Heart left ventricle (tissue), 16 donors: ENCODE data around the gene IPO13. TPM values are rescaled to one million over a fixed set of nuclear protein-coding genes. Genes with fewer than 3 reads are reported as not detected.
A peak's percentile ranks its signal among the peaks of the same experiment; 100 is the strongest.

Experiments
- ATAC-seq, 4 donors: fragments of 200-7000 bp; cut with Tn5 transposase; one replicate each; pipeline ENCODE4 v1.9.1; 2020 to 2022; ENCODE audit warnings: moderate library complexity in 4 of 4, mild to moderate bottlenecking in 3 of 4, moderate number of reproducible peaks in 1 of 4
- DNase-seq, 5 donors: peaks; one replicate each; pipeline ENCODE4 v3.0.0-alpha.2; 2020
- H3K27ac ChIP-seq, 12 donors: fragments of 200-600 bp; sonication (generic) in 4 of 12; one replicate each; pipeline versions ENCODE4 v1.5.0 to v1.8.0; 2016 to 2022; ENCODE audit warnings: mild to moderate bottlenecking in 2 of 12
- H3K27me3 ChIP-seq, 9 donors: fragments of 200-600 bp; sonication (generic) in 2 of 9; one replicate each; pipeline versions ENCODE4 v1.5.1 to v1.8.0; 2016 to 2022; ENCODE audit warnings: mild to moderate bottlenecking in 3 of 9
- H3K36me3 ChIP-seq, 9 donors: fragments of 200-600 bp; sonication (generic) in 2 of 9; one replicate each; pipeline versions ENCODE4 v1.5.0 to v1.8.0; 2018 to 2022; ENCODE audit warnings: mild to moderate bottlenecking in 2 of 9
- H3K4me1 ChIP-seq, 12 donors: fragments of 200-600 bp; sonication (generic) in 4 of 12; one replicate each; pipeline versions ENCODE4 v1.5.0 to v1.8.0; 2016 to 2022; ENCODE audit warnings: mild to moderate bottlenecking in 3 of 12
- H3K4me3 ChIP-seq, 12 donors: fragments of 200-600 bp; sonication (generic) in 4 of 12; one replicate each; pipeline versions ENCODE4 v1.5.0 to v1.8.0; 2017 to 2022; ENCODE audit warnings: mild to moderate bottlenecking in 9 of 12, moderate library complexity in 4 of 12
- H3K9me3 ChIP-seq, 12 donors: fragments of 200-600 bp; sonication (generic) in 4 of 12; one replicate each; pipeline versions ENCODE4 v1.5.0 to v1.8.0; 2016 to 2022; ENCODE audit warnings: mild to moderate bottlenecking in 1 of 12
- POLR2A ChIP-seq, 2 donors: fragments of 450-650 bp; IDR thresholded peaks; one replicate each; pipeline ENCODE4 v1.6.1; 2017; ENCODE audit warnings: antibody characterized with exemption in 2 of 2, mild to moderate bottlenecking in 2 of 2, moderate library complexity in 2 of 2
- WGBS, 4 donors: extraction: QIAGEN DNeasy Blood & Tissue Kit in 2 of 4; methylation state at CpG; one replicate each; pipeline versions ENCODE4 v1.1.5 to v1.1.7; 2013 to 2018; 5-methylcytosine and 5-hydroxymethylcytosine counted together
- intact Hi-C, 10 donors: fragments of 100-400 bp; cut with DNase I; formaldehyde crosslinking; loops; one replicate each; pipeline versions ENCODE4 v1.11.1 to v1.14.2; 2022
- polyA plus RNA-seq, 2 donors: library from polyadenylated mRNA; stranded (reverse); fragments of 200-250 nt; gene quantifications; one replicate each; pipeline ENCODE4 v1.2.3, GENCODE V29; 2013
- total RNA-seq, 9 donors: library from RNA; depleted of rRNA in 2 of 9; stranded (reverse); fragments of >200 nt in 2 of 9; fragmentation: NEBNext Ultra II Directional in 3 of 9; extraction: Animal tissue kit (Norgen Biotek cat#: 25700) in 3 of 9; gene quantifications; one replicate each; pipeline versions ENCODE4 v1.1.0 to v1.2.4, GENCODE V29; 2016 to 2023
- TF ChIP-seq, protein P1 (sequence below), 12 donors: fragments of 200-600 bp; sonication (generic) in 4 of 12; IDR thresholded peaks; one replicate each; pipeline versions ENCODE4 v1.5.0 to v1.8.0; 2018 to 2022; ENCODE audit warnings: antibody characterized with exemption in 12 of 12, mild to moderate bottlenecking in 5 of 12
- donor health status: ischemic (EF 13 %, LVEDD 7.1; RV severe dilation, severe dysfunction).
- donor health status: healthy with polysubstance abuse.
- donor health status: DM: no; HTN: yes; CAD: no.
- donor health status: DM: no; HTN: no; CAD: no.
- donor health status: ischemic (EF 25% LVEDD 6.9; RV normal size, moderate dysfunction).
- donor health status: ischemic (EF 25% LVEDD 5.7; RV mildly dilated, moderate dysfunction).
- donor health status: healthy.
- donor health status: DM: yes; HTN: yes; CAD: no.
- donor health status: ischemic (EF 35%, LVEDD 5.7; RV mildly dilated, moderate dysfunction).
- donor health status: nonischemic (EF 11% LVEDD 7.7; RV severe dilation, severe dysfunction).
- donor health status: DM: yes; HTN: yes; CAD: no.
- donor health status: PGD.
- donor health status: ischemic (EF 29% LVEDD 5.4; RV normal size, mild dysfunction).
- donor health status: nonischemic (EF 23%, LVEDD 6.1; RV moderate dilation, normal function).

Gene IPO13
- total and polyA plus RNA-seq, 11 donors: 29.9 to 71.0 (median 54.6) TPM

DNA sequence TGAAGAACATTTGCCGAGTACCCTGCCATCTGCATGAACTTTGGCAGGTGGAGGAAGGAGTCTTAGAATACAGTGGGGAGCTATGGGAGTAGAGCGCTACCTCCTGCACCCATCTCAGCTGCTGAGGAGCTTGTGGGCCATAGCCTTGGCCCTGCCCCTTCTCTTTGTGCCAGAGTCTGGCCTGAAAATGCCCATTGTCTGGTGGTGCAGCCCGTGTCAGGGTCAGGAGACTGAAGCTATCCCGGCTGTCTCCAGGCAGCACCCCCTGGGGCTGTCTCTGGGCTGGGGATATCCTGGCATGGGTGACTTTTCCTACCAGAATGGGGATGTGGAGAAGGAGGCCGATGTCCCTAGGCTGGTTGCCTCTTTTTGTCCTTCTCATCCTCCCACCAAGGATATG is 7.3 kb downstream of the IPO13 start:
- TF ChIP-seq, protein P1, sequence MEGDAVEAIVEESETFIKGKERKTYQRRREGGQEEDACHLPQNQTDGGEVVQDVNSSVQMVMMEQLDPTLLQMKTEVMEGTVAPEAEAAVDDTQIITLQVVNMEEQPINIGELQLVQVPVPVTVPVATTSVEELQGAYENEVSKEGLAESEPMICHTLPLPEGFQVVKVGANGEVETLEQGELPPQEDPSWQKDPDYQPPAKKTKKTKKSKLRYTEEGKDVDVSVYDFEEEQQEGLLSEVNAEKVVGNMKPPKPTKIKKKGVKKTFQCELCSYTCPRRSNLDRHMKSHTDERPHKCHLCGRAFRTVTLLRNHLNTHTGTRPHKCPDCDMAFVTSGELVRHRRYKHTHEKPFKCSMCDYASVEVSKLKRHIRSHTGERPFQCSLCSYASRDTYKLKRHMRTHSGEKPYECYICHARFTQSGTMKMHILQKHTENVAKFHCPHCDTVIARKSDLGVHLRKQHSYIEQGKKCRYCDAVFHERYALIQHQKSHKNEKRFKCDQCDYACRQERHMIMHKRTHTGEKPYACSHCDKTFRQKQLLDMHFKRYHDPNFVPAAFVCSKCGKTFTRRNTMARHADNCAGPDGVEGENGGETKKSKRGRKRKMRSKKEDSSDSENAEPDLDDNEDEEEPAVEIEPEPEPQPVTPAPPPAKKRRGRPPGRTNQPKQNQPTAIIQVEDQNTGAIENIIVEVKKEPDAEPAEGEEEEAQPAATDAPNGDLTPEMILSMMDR (IDR thresholded peaks at IDR 0.05): no peak
- TF ChIP-seq POLR2A (IDR thresholded peaks at IDR 0.05): no peak
- peaks cover 0 to 66% (median 40%) of the 10 kb centered on the region in 9 donors for H3K36me3 ChIP-seq
- H3K27ac ChIP-seq: no peak overlapping the region
- DNase-seq (no peak), ATAC-seq (no peak)
- H3K9me3 ChIP-seq: no peaks in the 10 kb centered on the region
- WGBS, 4 donors: 88 to 94% (median 92%) methylated on average over 5 of the region's 5 CpGs
- H3K4me1 ChIP-seq: peaks cover 0 to 53% (median 25%) of the 10 kb centered on the region in 12 donors
- no peaks in the 10 kb centered on the region for H3K27me3 ChIP-seq
- H3K4me3 ChIP-seq: no peak overlapping the region
- intact Hi-C loops: no loop called here

DNA sequence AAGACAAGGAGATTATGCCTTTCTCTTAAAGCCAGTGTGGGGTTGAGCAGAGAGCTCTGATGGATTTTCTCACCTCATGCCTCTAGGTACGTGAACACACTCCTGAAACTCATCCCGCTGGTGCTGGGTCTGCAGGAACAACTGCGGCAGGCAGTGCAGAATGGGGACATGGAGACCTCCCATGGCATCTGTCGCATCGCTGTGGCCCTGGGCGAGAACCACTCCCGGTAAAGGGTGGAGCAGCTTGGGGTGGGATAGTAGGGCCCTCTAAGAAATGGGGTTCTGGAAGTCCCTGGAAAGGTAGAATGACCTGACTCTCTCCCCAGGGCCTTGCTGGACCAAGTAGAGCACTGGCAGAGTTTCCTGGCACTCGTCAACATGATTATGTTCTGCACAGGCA is 9.5 kb downstream of the IPO13 start:
- DNase-seq (no peak), ATAC-seq (no peak)
- no peaks in the 10 kb centered on the region for H3K9me3 ChIP-seq
- H3K27me3 ChIP-seq: no peaks in the 10 kb centered on the region
- H3K4me1 ChIP-seq: peaks cover 0 to 34% (median 8%) of the 10 kb centered on the region in 12 donors
- peaks cover 0 to 73% (median 52%) of the 10 kb centered on the region in 9 donors for H3K36me3 ChIP-seq
- intact Hi-C loops: no loop called here
- no peak overlapping the region for H3K27ac ChIP-seq
- H3K4me3 ChIP-seq: no peak overlapping the region
- 85 to 98% (median 97%) methylated on average over 8 of the region's 8 CpGs for WGBS, 4 donors
- TF ChIP-seq, protein P1 (IDR thresholded peaks at IDR 0.05): no peak
- TF ChIP-seq POLR2A (IDR thresholded peaks at IDR 0.05): no peak

DNA sequence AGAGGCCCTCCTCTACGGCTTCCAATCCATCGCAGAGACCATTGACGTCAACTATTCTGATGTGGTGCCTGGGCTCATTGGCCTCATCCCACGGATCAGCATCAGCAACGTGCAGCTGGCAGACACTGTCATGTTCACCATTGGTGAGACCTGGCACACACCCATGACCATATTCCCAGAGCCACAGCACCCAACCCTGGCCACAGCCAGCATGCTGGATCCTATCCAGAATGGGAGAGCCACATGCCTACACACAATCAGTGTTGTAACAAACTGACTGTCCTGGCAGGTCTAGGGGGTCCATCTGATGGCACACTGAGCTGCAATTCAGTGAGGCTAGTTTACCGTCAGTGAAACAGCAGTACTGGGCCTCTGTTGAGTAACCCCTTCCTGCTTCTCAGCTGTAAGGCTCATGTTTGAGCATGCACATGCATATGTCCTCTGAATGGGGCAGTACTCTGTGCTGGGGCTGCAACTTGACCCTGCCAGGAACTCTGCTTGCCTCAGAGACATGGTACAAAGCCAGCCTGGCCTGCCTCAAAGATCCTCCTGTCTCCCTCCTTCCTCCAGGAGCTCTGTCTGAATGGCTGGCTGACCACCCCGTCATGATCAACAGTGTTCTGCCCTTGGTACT is 10.8 kb downstream of the IPO13 start:
- ATAC-seq: no peak
- Histone ChIP-seq H3K27ac (no peak overlapping the region), H3K9me3 (no peaks in the 10 kb centered on the region), H3K36me3 (peaks cover 0 to 77% (median 65%) of the 10 kb centered on the region in 9 donors), H3K4me3 (no peak overlapping the region), H3K4me1 (peaks cover 0 to 30% (median 7%) of the 10 kb centered on the region in 12 donors), H3K27me3 (no peaks in the 10 kb centered on the region)
- 85 to 89% (median 87%) methylated on average over 7 of the region's 7 CpGs for WGBS, 4 donors
- TF ChIP-seq, protein P1 (IDR thresholded peaks at IDR 0.05): no peak
- no peak for TF ChIP-seq POLR2A (IDR thresholded peaks at IDR 0.05)
- intact Hi-C loops: no loop called here
- DNase-seq: no peak

DNA sequence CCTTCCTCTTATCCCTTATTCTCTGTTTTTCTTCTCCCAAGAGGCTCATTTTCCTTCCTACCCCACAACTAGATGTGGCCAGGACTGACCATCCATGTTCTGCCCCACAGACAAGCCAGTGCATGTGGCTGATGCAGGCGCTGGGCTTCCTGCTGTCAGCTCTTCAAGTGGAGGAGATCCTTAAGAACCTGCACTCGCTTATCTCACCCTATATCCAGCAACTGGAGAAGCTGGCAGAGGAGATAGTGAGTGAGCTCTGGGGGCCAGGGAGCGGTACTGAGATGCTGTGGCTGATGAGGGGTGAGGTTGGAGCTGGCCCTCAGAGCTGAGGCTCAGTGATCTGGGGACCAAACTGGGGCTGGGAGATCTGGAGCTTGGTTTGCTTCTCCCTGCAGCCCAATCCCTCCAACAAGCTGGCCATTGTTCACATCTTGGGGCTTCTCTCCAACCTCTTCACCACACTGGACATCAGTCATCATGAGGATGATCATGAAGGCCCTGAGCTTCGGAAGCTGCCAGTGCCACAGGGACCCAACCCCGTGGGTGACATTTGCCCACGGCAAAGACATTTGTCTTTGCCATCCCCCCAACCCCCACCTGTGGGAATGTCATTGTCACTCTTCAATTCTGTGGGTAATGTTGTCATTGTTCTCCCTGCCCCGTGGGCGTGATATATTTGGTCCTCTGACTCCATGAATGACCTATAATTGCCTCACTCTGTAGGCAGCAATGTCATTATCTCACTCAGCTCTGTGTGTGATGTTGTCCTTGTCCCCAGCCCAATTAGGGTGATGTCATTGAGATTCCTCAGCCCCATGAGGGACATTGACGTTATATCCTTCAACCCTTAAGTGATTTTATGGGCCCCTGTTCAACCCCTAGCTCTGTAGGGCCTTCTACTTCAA is 11.9 kb downstream of the IPO13 start:
- WGBS, 4 donors: 76 to 84% (median 78%) methylated on average over 8 to 9 of the region's 9 CpGs
- H3K36me3 ChIP-seq: peaks cover 0 to 84% (median 76%) of the 10 kb centered on the region in 9 donors
- ATAC-seq (peak in 2 of 4 donors; percentile 25 to 26), DNase-seq (no peak)
- no peaks in the 10 kb centered on the region for H3K27me3 ChIP-seq
- TF ChIP-seq POLR2A (IDR thresholded peaks at IDR 0.05): no peak
- TF ChIP-seq, protein P1 (IDR thresholded peaks at IDR 0.05): no peak
- no peaks in the 10 kb centered on the region for H3K9me3 ChIP-seq
- H3K4me3 ChIP-seq: no peak overlapping the region
- no peak overlapping the region for H3K27ac ChIP-seq
- intact Hi-C loops: loop anchor here in 1 of 10 donors (1.0 kb wide), 1 partner anchor 11 kb away; no protein-coding TSS in a partner anchor
- peaks cover 0 to 23% (median 0%) of the 10 kb centered on the region in 12 donors for H3K4me1 ChIP-seq
